BE2C (cell line): Measurements from ENCODE around the gene CD8A.

Source experiments
- DNase-seq: peaks from one replicate; pipeline ENCODE4 v3.0.0-alpha.2; 2020
- H3K27me3 ChIP-seq: fragments of 250-450 bp; sonication (Bioruptor Pico); 2 replicates; pipeline ENCODE4 v1.5.1; 2020; ENCODE audit warnings: mild to moderate bottlenecking
- H3K36me3 ChIP-seq: fragments of 250-450 bp; sonication (Bioruptor Pico); 2 replicates; pipeline ENCODE4 v1.5.1; 2020; ENCODE audit warnings: mild to moderate bottlenecking
- H3K4me1 ChIP-seq: fragments of 250-450 bp; sonication (Bioruptor Pico); 2 replicates; pipeline ENCODE4 v1.5.1; 2020
- H3K4me3 ChIP-seq: 2 replicates; pipeline ENCODE4 v1.5.1; 2011; ENCODE audit warnings: low read depth, low read length
- H3K9me3 ChIP-seq: fragments of 250-450 bp; sonication (Bioruptor Pico); 2 replicates; pipeline ENCODE4 v1.5.1; 2020
- CTCF ChIP-seq: IDR thresholded peaks from 2 replicates; pipeline ENCODE4 v1.5.1; 2012; ENCODE audit warnings: mild to moderate bottlenecking, low read depth, low read length

CD8A gene

GRCh38 chr2:86821306-86821705 lies 30.6 kb upstream of the CD8A start:
- Histone ChIP-seq H3K4me3 (no peak overlapping the region), H3K9me3 (no peaks in the 10 kb centered on the region), H3K27me3 (no peaks in the 10 kb centered on the region; the same call in 1 of the 2 replicates), H3K36me3 (no peaks in the 10 kb centered on the region), H3K4me1 (no peaks in the 10 kb centered on the region)
- no peak for TF ChIP-seq CTCF
- no peak for DNase-seq

GRCh38 chr2:86818957-86819356 lies 28.2 kb upstream of the CD8A start:
- Histone ChIP-seq H3K9me3 (no peaks in the 10 kb centered on the region), H3K27me3 (no peaks in the 10 kb centered on the region), H3K4me3 (no peak overlapping the region), H3K4me1 (no peaks in the 10 kb centered on the region), H3K36me3 (no peaks in the 10 kb centered on the region)
- TF ChIP-seq CTCF: no peak
- DNase-seq: no peak

- no peak for TF ChIP-seq CTCF
- no peak for DNase-seq
- Histone ChIP-seq H3K27me3 (no peaks in the 10 kb centered on the region), H3K36me3 (no peaks in the 10 kb centered on the region), H3K4me1 (no peaks in the 10 kb centered on the region), H3K4me3 (no peak overlapping the region), H3K9me3 (no peaks in the 10 kb centered on the region)
These were observed 27.5 kb upstream of the CD8A start for GRCh38 chr2:86818114-86818801.

- no peak for DNase-seq
- TF ChIP-seq CTCF: no peak
- Histone ChIP-seq H3K4me1 (no peaks in the 10 kb centered on the region), H3K27me3 (no peaks in the 10 kb centered on the region), H3K4me3 (no peak overlapping the region), H3K36me3 (no peaks in the 10 kb centered on the region), H3K9me3 (no peaks in the 10 kb centered on the region)
These were observed 24.9 kb upstream of the CD8A start for GRCh38 chr2:86815611-86816010.

GRCh38 chr2:86809481-86810121 lies 18.9 kb upstream of the CD8A start:
- Histone ChIP-seq H3K9me3 (no peaks in the 10 kb centered on the region), H3K4me1 (no peaks in the 10 kb centered on the region), H3K27me3 (no peaks in the 10 kb centered on the region), H3K4me3 (no peak overlapping the region), H3K36me3 (no peaks in the 10 kb centered on the region)
- no peak for DNase-seq
- no peak for TF ChIP-seq CTCF
